GM06990 (cell line): ENCODE data around the gene JMJD6.
"Not testable (repeated sequence)": the region's sequence is repeated elsewhere in the genome, so short reads cannot be mapped to it uniquely, and the experiment has no call there.

Source experiments
- DNase-seq: peaks from one replicate; pipeline ENCODE4 v3.0.0-alpha.2; 2011; ENCODE audit not compliant: insufficient read length; ENCODE audit errors: extremely low read depth
- H3K27me3 ChIP-seq: replicated peaks from 2 replicates; pipeline ENCODE4 v1.6.0; 2011; ENCODE audit warnings: low read length; ENCODE audit not compliant: control insufficient read depth, insufficient read depth
- H3K36me3 ChIP-seq: 2 replicates; pipeline ENCODE4 v1.5.1; 2011; ENCODE audit warnings: low read length; ENCODE audit not compliant: control insufficient read depth, insufficient read depth
- H3K4me3 ChIP-seq: replicated peaks from 2 replicates; pipeline ENCODE4 v1.5.1; 2011; ENCODE audit warnings: low read depth, mild to moderate bottlenecking, control low read depth, low read length
- CTCF ChIP-seq: IDR thresholded peaks from 2 replicates; pipeline ENCODE4 v1.5.1; 2011; ENCODE audit warnings: low read length, control low read depth, mild to moderate bottlenecking, inconsistent platforms; ENCODE audit not compliant: insufficient read depth, poor library complexity, severe bottlenecking

Gene JMJD6

GRCh38 chr17:76700270-76700616 is 26.2 kb downstream of the JMJD6 start:
- Histone ChIP-seq H3K4me3 (no peak overlapping the region), H3K27me3 (no peaks in the 10 kb centered on the region; the same call in 1 of the 2 replicates), H3K36me3 (no peaks in the 10 kb centered on the region)
- DNase-seq, result no peak
- TF ChIP-seq CTCF, result no peak

GRCh38 chr17:76698466-76698977 is 27.9 kb downstream of the JMJD6 start:
- not testable (repeated sequence) for H3K27me3 ChIP-seq, H3K4me3 ChIP-seq, DNase-seq, H3K36me3 ChIP-seq

DNA sequence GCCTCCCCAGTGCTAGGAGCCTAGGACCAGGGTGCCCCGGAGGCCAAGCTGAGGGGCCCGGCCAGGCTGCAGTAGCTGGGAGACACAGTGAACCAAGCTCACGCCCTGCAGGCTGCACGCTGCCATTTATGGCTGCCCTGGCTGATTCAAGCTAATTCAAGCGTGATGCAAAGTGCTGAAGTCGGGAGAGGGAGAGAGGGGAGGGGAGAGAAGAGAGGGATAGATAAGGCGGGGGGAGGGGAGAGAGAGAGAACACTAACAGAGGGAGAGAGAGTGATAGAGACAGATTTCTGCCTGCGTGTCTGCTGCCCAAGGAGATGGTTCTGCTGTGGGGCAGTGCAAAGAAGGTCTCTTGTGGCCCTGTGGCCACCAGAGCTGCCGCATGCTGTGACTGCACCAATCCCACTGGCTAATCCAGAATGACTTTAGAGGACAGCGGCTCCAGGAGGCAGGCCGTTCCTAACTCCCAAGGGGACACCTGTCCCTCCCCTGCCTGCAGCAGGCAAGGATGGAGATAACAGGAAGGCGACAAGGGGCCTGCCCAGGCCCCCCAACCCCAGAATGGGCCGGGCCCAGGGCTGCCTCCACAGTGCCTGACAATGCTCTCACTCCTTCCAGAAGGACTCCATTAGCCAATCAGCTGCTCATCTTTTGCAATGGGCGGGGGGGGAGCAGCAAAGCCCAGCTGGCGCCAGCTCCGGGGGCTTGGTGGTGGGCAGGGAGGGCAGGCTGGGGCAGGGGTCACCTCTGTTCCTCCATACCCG is 28.5 kb downstream of the JMJD6 start:
- no peak for TF ChIP-seq CTCF
- no peak overlapping the region for H3K4me3 ChIP-seq
- H3K27me3 ChIP-seq, result no peaks in the 10 kb centered on the region; the same call in 1 of the 2 replicates
- DNase-seq, result no peak
- H3K36me3 ChIP-seq, result no peaks in the 10 kb centered on the region

DNA sequence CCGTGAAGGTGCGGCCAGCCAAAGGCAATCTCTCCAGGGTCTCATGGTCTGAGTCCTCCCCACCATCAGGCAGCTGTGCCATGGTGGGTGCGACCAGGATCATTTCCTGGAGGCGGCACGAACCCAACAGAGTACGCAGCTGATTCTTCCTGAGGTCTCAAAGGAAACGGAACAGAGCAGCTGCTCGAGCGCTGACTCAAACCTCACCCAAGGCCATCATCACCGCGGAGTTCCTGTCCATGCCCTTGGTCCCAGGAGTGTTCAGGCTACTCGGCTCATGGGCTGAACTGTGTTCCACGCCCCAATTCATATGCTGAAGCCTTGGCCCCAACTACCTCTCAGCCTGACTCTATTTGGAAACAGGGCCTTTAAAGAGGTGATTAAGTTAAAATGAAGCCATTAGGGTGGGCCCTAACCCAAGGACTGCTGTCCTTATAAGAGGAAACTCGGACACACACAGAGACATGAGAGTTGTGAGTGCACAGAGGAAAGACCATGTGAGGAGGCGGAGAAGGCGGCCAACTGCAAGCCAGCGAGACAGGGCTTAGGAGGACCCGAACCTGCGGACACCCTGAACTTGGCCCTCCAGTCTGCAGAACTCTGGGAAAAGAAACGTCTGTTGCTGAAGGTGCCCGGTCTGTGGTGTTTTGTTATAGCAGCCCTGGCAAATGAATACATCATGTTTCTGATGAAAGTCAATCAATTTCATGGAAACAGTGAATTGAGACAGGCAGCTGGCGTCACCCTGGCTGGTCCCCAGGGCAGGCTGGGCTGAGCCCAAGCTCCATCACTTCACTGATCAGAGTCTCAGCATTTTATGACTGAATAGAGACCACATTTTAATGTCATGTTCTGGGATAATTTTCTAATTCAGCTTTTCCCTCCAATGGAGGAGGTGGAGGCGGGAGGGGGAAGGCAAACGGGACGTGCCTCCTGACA is 29.4 kb downstream of the JMJD6 start:
- Histone ChIP-seq H3K27me3 (no peaks in the 10 kb centered on the region; the same call in 1 of the 2 replicates), H3K4me3 (no peak overlapping the region), H3K36me3 (no peaks in the 10 kb centered on the region)
- peak; percentile 55 for DNase-seq
- no peak for TF ChIP-seq CTCF

DNA sequence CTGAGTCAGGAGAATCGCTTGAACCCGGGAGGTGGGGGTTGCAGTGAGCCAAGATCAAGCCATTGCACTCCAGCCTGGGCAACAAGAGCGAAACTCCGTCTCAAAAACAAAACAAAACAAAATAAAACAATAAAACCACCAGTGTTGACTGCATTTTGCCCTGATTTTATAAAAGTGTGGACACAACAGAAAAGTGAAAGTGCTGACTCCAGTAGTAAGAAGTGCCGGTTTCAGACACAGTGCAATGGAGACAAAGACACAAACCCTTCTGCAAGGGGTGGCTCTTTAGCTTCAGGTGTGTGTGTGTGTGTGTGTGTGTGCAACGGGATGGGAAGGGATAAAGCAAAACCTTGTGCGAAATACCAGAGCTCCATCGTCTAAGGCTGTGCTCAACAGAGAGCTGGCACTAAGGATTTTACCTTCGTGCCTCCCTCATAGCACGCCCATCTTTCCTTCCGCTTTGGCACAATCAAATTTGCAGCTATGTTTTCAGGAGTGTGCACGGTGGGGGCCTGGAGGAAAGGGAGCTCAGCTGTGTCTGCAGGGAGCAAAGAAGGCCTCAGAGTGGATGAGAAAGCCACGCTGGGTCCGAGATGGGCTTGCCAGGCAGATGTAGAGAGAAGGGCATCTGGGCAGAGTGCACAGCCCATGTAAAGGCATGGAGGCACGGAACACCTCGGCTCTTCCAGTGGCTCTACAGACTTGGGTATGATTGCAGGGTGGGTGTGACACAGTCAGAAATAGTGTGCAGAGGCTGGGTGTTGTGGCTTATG is 31.2 kb downstream of the JMJD6 start:
- no peak overlapping the region for H3K4me3 ChIP-seq
- H3K36me3 ChIP-seq, result no peaks in the 10 kb centered on the region
- no peak for TF ChIP-seq CTCF
- no peaks in the 10 kb centered on the region; the same call in 1 of the 2 replicates for H3K27me3 ChIP-seq
- DNase-seq, result no peak
